Measurements from ENCODE around the gene PGGHG. TPM values are rescaled to one million over a fixed set of nuclear protein-coding genes. Genes with fewer than 3 reads are reported as not detected.

The PGGHG gene
- total RNA-seq, 1 donor from 2014 or later: 46.7 TPM

- intact Hi-C loops (cut with DNase I): no loop called here
- DNase-seq (ENCODE audit: extremely low spot score in 2 of 2): no peak
- no peaks in the 10 kb centered on the region for H3K9me3 ChIP-seq
- H3K4me1 ChIP-seq: peaks cover 21% of the 10 kb centered on the region
- H3K27me3 ChIP-seq: peaks cover 29% of the 10 kb centered on the region
- H3K4me3 ChIP-seq: peak overlapping the region in 1 of 2 donors; percentile 37
- no peak overlapping the region for H3K27ac ChIP-seq
- no peak for TF ChIP-seq POLR2A (IDR thresholded peaks at IDR 0.05)
- TF ChIP-seq CTCF (IDR thresholded peaks at IDR 0.05): no peak
- no peak for TF ChIP-seq POLR2AphosphoS5 (IDR thresholded peaks at IDR 0.05; ENCODE audit: insufficient read depth in 1 of 2, low read depth in 1 of 2)
- H3K36me3 ChIP-seq: no peaks in the 10 kb centered on the region
Measured at GRCh38 chr11:281486-282161, 7.3 kb upstream of the PGGHG start.

GRCh38 chr11:282171-282570 lies 6.8 kb upstream of the PGGHG start:
- DNase-seq (ENCODE audit: extremely low spot score in 2 of 2): no peak
- peaks cover 21% of the 10 kb centered on the region for H3K4me1 ChIP-seq
- no peaks in the 10 kb centered on the region for H3K36me3 ChIP-seq
- intact Hi-C loops (cut with DNase I): no loop called here
- H3K27me3 ChIP-seq: peaks cover 29% of the 10 kb centered on the region
- H3K9me3 ChIP-seq: no peaks in the 10 kb centered on the region
- no peak for TF ChIP-seq CTCF (IDR thresholded peaks at IDR 0.05)
- no peak for TF ChIP-seq POLR2A (IDR thresholded peaks at IDR 0.05)
- TF ChIP-seq POLR2AphosphoS5 (IDR thresholded peaks at IDR 0.05; ENCODE audit: insufficient read depth in 1 of 2, low read depth in 1 of 2): no peak
- no peak overlapping the region for H3K4me3 ChIP-seq
- H3K27ac ChIP-seq: no peak overlapping the region

GRCh38 chr11:282630-283360 lies 6.1 kb upstream of the PGGHG start:
- Histone ChIP-seq H3K27ac (no peak overlapping the region), H3K9me3 (no peaks in the 10 kb centered on the region), H3K4me1 (peaks cover 24% of the 10 kb centered on the region), H3K27me3 (peaks cover 29% of the 10 kb centered on the region), H3K36me3 (no peaks in the 10 kb centered on the region), H3K4me3 (no peak overlapping the region)
- intact Hi-C loops (cut with DNase I): no loop called here
- no peak for DNase-seq (ENCODE audit: extremely low spot score in 2 of 2)
- TF ChIP-seq CTCF (IDR thresholded peaks at IDR 0.05) (no peak), POLR2AphosphoS5 (IDR thresholded peaks at IDR 0.05; ENCODE audit: insufficient read depth in 1 of 2, low read depth in 1 of 2) (no peak), POLR2A (IDR thresholded peaks at IDR 0.05) (no peak)

GRCh38 chr11:283405-284104 lies 5.4 kb upstream of the PGGHG start:
- no peak for DNase-seq (ENCODE audit: extremely low spot score in 2 of 2)
- intact Hi-C loops (cut with DNase I): no loop called here
- TF ChIP-seq POLR2AphosphoS5 (IDR thresholded peaks at IDR 0.05; ENCODE audit: insufficient read depth in 1 of 2, low read depth in 1 of 2) (no peak), POLR2A (IDR thresholded peaks at IDR 0.05) (no peak), CTCF (IDR thresholded peaks at IDR 0.05) (no peak)
- Histone ChIP-seq H3K9me3 (no peaks in the 10 kb centered on the region), H3K4me3 (no peak overlapping the region), H3K4me1 (peaks cover 31% of the 10 kb centered on the region), H3K36me3 (no peaks in the 10 kb centered on the region), H3K27ac (no peak overlapping the region), H3K27me3 (peaks cover 29% of the 10 kb centered on the region)
